HepG2 (cell line): ENCODE data around the gene TTLL6. TPM values are rescaled to one million over a fixed set of nuclear protein-coding genes. Genes with fewer than 3 reads are reported as not detected.

Experiments
- DZIP1 ChIP-seq: sonication (generic); formaldehyde crosslinking; IDR thresholded peaks from 2 replicates; pipeline ENCODE4 v1.5.0; 2020; ENCODE audit warnings: mild to moderate bottlenecking, missing genetic modification reagents
- ERF ChIP-seq: IDR thresholded peaks from 2 replicates; pipeline ENCODE4 v1.6.1; 2018; ENCODE audit warnings: missing biosample characterization, missing genetic modification reagents
- HHEX ChIP-seq: IDR thresholded peaks from 2 replicates; pipeline ENCODE4 v1.6.1; 2016; ENCODE audit warnings: control low read depth
- HOXA3 ChIP-seq: sonication (generic); formaldehyde crosslinking; IDR thresholded peaks from 2 replicates; pipeline ENCODE4 v1.5.0; 2020; ENCODE audit warnings: missing genetic modification reagents
- KDM4B ChIP-seq: sonication (generic); formaldehyde crosslinking; IDR thresholded peaks from 2 replicates; pipeline ENCODE4 v1.4.0; 2020; ENCODE audit warnings: missing genetic modification reagents
- REPIN1 ChIP-seq: sonication (generic); formaldehyde crosslinking; IDR thresholded peaks from 2 replicates; pipeline ENCODE4 v1.8.0; 2022; ENCODE audit warnings: missing genetic modification reagents, low read depth, mild to moderate bottlenecking, borderline replicate concordance
- RORA ChIP-seq: sonication (generic); formaldehyde crosslinking; IDR thresholded peaks from 2 replicates; pipeline ENCODE4 v1.5.0; 2020; ENCODE audit warnings: mild to moderate bottlenecking, missing genetic modification reagents, moderate library complexity
- SOX5 ChIP-seq: IDR thresholded peaks from 2 replicates; pipeline ENCODE4 v1.6.1; 2016; ENCODE audit warnings: borderline replicate concordance
- ZHX1 ChIP-seq: sonication (generic); formaldehyde crosslinking; IDR thresholded peaks from 2 replicates; pipeline ENCODE4 v1.8.1; 2022; ENCODE audit warnings: low read depth, mild to moderate bottlenecking, missing genetic modification reagents
- ZNF260 ChIP-seq: sonication (generic); formaldehyde crosslinking; IDR thresholded peaks from 2 replicates; pipeline ENCODE4 v1.4.0; 2020; ENCODE audit warnings: missing genetic modification reagents, low read depth, mild to moderate bottlenecking, borderline replicate concordance
- ZNF30 ChIP-seq: sonication (generic); formaldehyde crosslinking; IDR thresholded peaks from 2 replicates; pipeline ENCODE4 v1.5.0; 2020; ENCODE audit warnings: mild to moderate bottlenecking, missing genetic modification reagents
- ZNF501 ChIP-seq: sonication (generic); formaldehyde crosslinking; IDR thresholded peaks from 2 replicates; pipeline ENCODE4 v1.5.1; 2020; ENCODE audit warnings: mild to moderate bottlenecking, moderate library complexity, missing genetic modification reagents
- ZNF644 ChIP-seq: IDR thresholded peaks from 2 replicates; pipeline ENCODE4 v1.6.1; 2016; ENCODE audit warnings: low read depth
- ZNF75D ChIP-seq: sonication (generic); formaldehyde crosslinking; IDR thresholded peaks from 2 replicates; pipeline ENCODE4 v1.8.1; 2023; ENCODE audit warnings: missing genetic modification reagents, mild to moderate bottlenecking, borderline replicate concordance
- polyA plus RNA-seq, 8 experiments: library from polyadenylated mRNA; depleted of rRNA in 3 of 8; stranded (reverse) in 7 of 8; unstranded in 1 of 8; fragments of >200 nt; fragmentation: Illumina TruSeq in 4 of 8; extraction: Trizol in 4 of 8; gene quantifications; 2 replicates each; pipeline versions ENCODE4 v1.2.1 to v1.2.3, GENCODE V29; 2011 to 2016; ENCODE audit warnings: low read depth in 4 of 8, missing spikeins in 1 of 8, mixed read lengths in 1 of 8; ENCODE audit not compliant: insufficient read depth in 1 of 8
- total RNA-seq, 5 experiments: library from RNA; depleted of rRNA; stranded (reverse); fragments of >200 nt; fragmentation: Illumina TruSeq; extraction: Trizol; gene quantifications; 2 replicates each; pipeline ENCODE4 v1.2.3, GENCODE V29; 2016; ENCODE audit warnings: low read depth in 1 of 5
- TF ChIP-seq, protein P1 (sequence below): IDR thresholded peaks from 2 replicates; pipeline ENCODE4 v1.6.1; 2012; ENCODE audit warnings: inconsistent platforms
- TF ChIP-seq, protein P2 (sequence below): sonication (generic); formaldehyde crosslinking; IDR thresholded peaks from 2 replicates; pipeline ENCODE4 v1.5.1; 2020; ENCODE audit warnings: mild to moderate bottlenecking, missing genetic modification reagents, borderline replicate concordance
- TF ChIP-seq, protein P3 (sequence below): sonication (generic); formaldehyde crosslinking; IDR thresholded peaks from 2 replicates; pipeline ENCODE4 v1.4.0; 2020; ENCODE audit warnings: missing genetic modification reagents, mild to moderate bottlenecking, borderline replicate concordance
- TF ChIP-seq, protein P4 (sequence below): sonication (generic); IDR thresholded peaks from 2 replicates; pipeline ENCODE4 v1.6.1; 2016; ENCODE audit warnings: low read depth, borderline replicate concordance
- TF ChIP-seq, protein P5 (sequence below): IDR thresholded peaks from 2 replicates; pipeline ENCODE4 v1.6.1; 2016; ENCODE audit warnings: low read depth, control low read depth

TTLL6 gene
- total and polyA plus RNA-seq, 2 of the 13 experiments (the other 11 are each of a cell fraction or from before 2014, with no cell fraction given), result 0.04 to 0.08 TPM

- TF ChIP-seq, protein P1, sequence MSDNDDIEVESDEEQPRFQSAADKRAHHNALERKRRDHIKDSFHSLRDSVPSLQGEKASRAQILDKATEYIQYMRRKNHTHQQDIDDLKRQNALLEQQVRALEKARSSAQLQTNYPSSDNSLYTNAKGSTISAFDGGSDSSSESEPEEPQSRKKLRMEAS, result no peak
- no peak for TF ChIP-seq HHEX (CRISPR knock-in tag)
- TF ChIP-seq HOXA3 (CRISPR knock-in tag), result no peak
- no peak for TF ChIP-seq ZNF75D
- TF ChIP-seq ERF (CRISPR knock-in tag), result 0 out of 2 replicates have a peak, but pooled peaks have one; percentile 30
- TF ChIP-seq KDM4B, result no peak
- no peak for TF ChIP-seq RORA (CRISPR knock-in tag)
- TF ChIP-seq REPIN1 (CRISPR knock-in tag), result 0 out of 2 replicates have a peak, but pooled peaks have one; percentile 31
- TF ChIP-seq, protein P2, sequence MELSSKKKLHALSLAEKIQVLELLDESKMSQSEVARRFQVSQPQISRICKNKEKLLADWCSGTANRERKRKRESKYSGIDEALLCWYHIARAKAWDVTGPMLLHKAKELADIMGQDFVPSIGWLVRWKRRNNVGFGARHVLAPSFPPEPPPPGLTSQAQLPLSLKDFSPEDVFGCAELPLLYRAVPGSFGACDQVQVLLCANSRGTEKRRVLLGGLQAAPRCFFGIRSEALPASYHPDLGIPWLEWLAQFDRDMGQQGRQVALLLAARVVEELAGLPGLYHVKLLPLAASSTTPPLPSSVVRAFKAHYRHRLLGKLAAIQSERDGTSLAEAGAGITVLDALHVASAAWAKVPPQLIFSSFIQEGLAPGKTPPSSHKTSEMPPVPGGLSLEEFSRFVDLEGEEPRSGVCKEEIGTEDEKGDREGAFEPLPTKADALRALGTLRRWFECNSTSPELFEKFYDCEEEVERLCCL (CRISPR knock-in tag), result no peak
- TF ChIP-seq SOX5 (CRISPR knock-in tag), result no peak
- no peak for TF ChIP-seq ZHX1 (CRISPR knock-in tag)
- TF ChIP-seq, protein P3, sequence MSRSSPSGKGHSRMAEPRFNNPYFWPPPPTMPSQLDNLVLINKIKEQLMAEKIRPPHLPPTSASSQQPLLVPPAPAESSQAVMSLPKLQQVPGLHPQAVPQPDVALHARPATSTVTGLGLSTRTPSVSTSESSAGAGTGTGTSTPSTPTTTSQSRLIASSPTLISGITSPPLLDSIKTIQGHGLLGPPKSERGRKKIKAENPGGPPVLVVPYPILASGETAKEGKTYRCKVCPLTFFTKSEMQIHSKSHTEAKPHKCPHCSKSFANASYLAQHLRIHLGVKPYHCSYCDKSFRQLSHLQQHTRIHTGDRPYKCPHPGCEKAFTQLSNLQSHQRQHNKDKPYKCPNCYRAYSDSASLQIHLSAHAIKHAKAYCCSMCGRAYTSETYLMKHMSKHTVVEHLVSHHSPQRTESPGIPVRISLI (CRISPR knock-in tag), result no peak
- TF ChIP-seq DZIP1 (CRISPR knock-in tag), result no peak
- TF ChIP-seq, protein P4, sequence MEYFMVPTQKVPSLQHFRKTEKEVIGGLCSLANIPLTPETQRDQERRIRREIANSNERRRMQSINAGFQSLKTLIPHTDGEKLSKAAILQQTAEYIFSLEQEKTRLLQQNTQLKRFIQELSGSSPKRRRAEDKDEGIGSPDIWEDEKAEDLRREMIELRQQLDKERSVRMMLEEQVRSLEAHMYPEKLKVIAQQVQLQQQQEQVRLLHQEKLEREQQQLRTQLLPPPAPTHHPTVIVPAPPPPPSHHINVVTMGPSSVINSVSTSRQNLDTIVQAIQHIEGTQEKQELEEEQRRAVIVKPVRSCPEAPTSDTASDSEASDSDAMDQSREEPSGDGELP, result no peak
- no peak for TF ChIP-seq ZNF260
- no peak for TF ChIP-seq ZNF30 (CRISPR knock-in tag)
- TF ChIP-seq ZNF501, result 0 out of 2 replicates have a peak, but pooled peaks have one; percentile 12
- no peak for TF ChIP-seq ZNF644
- TF ChIP-seq, protein P5, sequence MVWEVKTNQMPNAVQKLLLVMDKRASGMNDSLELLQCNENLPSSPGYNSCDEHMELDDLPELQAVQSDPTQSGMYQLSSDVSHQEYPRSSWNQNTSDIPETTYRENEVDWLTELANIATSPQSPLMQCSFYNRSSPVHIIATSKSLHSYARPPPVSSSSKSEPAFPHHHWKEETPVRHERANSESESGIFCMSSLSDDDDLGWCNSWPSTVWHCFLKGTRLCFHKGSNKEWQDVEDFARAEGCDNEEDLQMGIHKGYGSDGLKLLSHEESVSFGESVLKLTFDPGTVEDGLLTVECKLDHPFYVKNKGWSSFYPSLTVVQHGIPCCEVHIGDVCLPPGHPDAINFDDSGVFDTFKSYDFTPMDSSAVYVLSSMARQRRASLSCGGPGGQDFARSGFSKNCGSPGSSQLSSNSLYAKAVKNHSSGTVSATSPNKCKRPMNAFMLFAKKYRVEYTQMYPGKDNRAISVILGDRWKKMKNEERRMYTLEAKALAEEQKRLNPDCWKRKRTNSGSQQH (CRISPR knock-in tag), result no peak
Observed at GRCh38 chr17:48724251-48725003, 92.6 kb downstream of the TTLL6 start (continued).
